Limb (tissue), 2 donors: ENCODE results near the gene GNG3.
A peak's percentile ranks its signal among the peaks of the same experiment; 100 is the strongest.
"Not testable (repeated sequence)": the region's sequence is repeated elsewhere in the genome, so short reads cannot be mapped to it uniquely, and the experiment has no call there.

ENCODE experiments used
- DNase-seq, 2 donors: peaks; one replicate each; pipeline ENCODE4 v3.0.0-alpha.2; 2016; ENCODE audit errors: extremely low spot score in 2 of 2

GNG3 gene

DNA sequence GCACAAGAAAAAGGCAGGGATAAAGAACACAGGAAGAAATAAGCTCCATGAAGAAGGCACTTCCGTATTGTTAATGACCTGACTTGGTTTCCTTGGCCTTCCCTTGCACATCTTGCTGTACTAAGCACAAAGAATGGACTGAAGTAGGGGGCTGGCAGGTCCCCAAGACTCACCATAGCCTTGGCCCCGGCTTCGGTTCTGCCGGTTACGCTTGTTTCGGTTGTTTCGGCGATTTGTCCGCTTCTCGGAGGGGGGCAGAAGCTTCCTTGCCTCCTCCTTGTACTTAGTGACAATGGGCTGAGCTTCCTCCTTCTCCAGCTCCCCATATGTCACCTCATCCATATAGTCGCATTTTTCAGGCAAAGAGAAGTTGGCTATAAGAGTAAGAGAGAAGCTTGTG lies 9.3 kb downstream of the GNG3 start:
- no peak for DNase-seq

DNA sequence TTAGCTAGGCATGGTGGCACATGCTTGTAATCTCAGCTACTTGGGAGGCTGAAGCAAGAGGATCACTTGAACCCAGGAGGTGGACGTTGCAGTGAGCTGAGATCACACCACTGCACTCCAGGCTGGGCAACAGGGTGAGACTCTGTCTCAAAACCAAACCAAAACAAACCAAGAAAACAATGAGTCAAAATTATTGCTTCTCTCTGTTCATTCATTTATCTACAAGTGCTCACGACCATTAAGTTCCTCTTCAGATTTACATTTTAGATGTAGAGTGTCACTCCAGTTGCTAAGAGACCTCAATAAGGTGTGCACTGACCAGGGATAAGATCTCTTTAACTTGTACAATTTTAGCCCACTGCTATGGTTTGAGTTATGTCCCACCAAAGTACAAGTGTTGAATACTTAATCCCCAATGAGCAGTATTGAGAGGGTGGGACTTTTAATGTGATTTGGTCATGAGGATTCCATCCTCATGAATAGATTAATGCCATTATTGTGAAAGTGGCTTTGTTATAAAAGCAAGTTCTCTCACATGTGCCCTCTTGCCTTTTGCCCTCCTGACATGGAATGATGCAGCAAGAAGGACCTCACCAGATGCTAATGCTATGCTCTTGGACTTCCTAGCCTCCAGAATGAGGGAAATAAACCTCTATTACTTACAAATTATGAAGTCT lies 12.0 kb downstream of the GNG3 start:
- no peak for DNase-seq

DNA sequence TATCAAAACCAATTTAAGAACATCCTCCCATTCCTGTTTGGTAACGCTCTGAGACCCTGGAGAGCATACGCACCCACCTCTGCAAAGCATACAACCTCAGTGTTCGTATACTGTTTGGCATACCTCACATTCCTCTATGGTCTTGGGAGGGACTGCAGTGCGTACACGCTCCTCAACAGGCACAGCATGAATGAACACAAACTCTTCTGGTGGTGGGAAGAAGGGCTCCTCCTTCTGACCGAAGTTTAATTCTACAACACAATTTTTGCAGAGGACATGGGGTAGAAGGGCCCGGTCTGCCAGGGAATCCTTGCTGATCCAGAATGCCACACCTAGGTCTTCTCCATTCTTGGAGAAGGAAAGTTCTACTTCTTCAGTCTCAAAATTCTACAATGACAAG lies 14.5 kb downstream of the GNG3 start:
- DNase-seq = no peak

DNA sequence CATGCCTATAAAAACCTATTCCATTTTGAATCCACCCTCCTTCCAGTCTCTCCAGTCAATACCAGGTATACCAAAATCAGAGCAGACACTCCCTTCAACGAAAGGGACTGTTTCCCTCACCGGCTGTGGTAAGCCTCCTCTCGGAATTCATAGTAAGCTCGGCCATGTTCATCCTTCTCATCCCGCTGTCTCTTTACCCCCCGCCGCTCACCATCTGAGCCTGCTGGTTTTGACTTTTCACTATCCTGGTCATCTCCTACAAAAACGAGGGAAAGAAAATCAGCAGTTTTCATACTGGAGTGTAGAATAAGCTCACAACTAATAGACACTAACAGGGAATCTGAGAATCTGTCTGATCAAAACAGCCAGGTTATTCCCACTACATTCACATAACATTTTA lies 16.7 kb downstream of the GNG3 start:
- DNase-seq = no peak

DNA sequence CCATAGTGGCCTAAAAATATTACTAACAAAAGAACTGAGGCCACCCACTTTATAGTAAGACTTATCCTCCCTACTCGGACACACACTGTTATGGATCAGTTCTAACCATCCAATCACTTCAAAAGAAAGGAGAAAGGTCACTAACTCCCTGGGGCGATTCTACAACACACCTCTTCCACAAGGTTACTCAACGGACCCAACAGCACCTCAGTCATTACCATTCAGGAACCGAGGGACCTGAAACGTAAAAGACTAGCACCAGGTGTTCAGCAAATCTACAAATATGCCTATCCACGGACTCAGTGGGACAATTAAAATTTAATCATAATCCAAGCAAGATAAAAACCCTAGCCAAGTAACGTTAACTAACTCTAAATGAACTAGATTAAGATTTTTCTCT lies 18.2 kb downstream of the GNG3 start:
- DNase-seq = no peak

DNA sequence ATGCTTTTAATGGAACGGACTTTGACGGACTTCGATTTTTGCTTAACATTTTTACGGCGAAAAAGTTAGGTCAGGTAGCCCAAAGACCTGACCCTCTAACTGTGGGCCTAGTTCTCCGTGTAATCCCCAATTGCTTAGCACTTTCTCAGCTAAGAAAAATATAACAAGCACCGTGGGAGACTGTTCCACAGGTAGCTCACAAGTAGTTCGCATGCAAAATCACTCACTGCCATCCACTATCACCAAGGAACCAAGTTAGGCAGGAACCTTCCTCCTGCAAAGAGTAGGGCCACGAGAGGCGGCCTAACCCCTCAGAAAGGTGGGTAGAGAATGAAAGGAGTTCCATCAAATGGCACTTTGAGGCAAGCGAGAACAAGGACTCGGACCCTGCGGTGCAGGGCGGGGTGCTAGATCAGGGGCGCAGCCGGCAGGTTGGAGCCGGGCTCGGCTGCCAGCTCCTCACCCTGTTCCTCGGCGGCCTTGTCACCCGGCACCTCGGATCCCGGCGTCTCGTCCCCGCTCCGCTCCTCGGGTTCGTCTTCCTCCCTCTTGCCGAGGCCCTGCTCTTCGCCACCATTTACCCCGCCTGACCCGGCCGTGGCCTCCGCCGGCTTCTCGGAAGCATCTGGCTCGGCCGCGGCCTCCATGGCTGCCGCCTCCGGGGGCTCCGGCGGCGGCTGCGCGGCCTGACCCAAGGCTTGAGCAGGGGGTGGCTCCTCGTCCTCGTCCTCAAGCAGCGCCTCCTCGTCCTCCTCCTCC lies 18.9 kb downstream of the GNG3 start:
- DNase-seq = no peak

- DNase-seq = no peak
Measured at GRCh38 chr11:62726915-62727164, 19.4 kb downstream of the GNG3 start.

DNA sequence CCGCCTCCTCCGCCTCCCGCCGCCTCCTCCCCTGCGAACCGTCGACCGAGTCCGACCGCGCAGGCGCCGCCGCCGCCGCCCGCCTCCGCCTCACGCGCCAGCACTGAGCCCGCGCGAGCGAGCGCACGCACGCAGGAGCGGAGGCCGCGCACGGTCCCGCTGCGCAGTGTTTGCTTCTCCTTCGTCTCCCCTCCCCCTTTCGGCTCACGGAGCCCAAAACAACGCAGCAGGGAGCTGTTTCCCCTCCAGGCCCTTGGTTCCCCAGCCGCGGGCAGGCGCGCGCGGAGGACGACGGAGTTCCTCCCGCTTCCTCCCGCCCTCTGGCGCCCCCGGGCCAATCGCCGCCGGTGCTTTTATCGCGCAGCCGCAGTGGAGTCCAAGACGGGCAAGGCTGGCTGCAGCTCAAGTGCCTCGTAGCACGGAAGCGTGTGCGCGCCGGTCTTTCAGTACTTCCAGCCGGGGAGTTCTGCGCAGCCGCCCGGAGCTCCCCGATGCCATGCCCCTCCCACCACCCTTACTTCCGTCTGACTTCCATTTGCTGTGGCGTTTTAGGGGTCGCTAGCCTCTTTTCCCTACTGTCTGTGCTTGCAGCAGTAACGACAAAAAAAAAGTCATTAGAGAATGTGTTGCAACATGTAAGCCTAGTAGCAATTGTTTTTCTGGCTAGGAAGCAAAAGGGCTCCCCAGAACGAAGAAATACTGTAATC lies 19.8 kb downstream of the GNG3 start, which contains the start of gene HNRNPUL2:
TSS of gene HNRNPUL2 (minus strand) at position 293 of the 707 bp plus-strand sequence. CDS start 301 bp downstream, outside the sequence.
- peak; percentile 99 for DNase-seq

- DNase-seq = peak; percentile 90 to 98
Measured at GRCh38 chr11:62727872-62728170, 20.3 kb downstream of the GNG3 start.

- DNase-seq = peak; percentile 87 to 90
Measured at GRCh38 chr11:62728171-62728988, 20.9 kb downstream of the GNG3 start, which contains the start of gene TTC9C. Gene TTC9C, plus strand, starts transcription at chr11:62728486. Its CDS starts 363 bp downstream, at chr11:62728849.

DNA sequence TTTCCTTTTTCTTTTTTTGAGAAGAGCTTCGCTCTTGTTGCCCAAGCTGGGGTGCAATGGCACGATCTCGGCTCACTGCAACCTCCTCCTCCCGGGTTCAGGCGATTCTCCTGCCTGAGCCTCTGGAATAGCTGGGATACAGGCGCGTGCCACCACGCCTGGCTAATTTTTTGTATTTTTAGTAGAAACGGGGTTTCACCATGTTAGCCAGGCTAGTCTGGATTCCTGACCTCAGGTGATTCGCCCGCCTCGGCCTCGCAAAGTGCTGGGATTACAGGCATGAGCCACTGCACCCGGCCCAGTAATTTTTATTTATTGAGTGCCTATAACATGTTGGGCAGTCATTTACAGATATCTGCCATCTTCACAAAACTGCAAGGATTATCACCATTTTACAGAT lies 22.6 kb downstream of the GNG3 start:
- not testable (repeated sequence) for DNase-seq

- DNase-seq = no peak
Measured at GRCh38 chr11:62732830-62733229, 25.4 kb downstream of the GNG3 start.

- no peak for DNase-seq
Measured at GRCh38 chr11:62737196-62737595, 29.7 kb downstream of the GNG3 start.

DNA sequence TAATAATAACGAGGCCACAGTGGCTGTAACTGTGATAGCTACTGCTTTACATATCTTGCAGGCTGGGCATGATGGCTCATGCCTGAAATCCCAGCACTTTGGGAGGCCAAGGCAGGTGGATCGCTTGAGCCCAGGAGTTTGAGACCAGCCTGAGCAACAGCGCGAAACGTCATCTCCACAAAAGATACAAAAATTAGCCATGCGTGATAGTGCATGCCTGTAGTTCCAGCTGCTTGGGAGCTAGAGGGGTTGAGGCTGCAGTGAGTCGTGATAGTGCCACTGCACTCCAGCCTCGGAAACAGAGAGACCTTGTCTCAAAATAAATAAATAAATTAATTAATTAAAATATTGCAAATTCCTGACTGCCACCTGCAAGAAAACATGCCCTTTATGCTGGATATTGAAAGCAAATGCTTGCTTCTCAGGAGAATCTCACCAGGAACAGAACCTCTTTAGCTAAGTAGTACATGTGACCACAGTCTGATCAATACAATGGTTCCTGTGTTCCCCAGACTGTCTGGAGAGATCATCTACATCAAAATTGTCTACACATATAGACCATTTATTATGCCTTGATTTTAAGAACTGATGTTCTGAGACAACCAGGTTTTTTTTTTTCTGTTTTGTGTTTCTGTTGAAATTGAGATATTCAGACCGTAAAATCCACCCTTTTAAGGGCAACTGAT lies 40.1 kb downstream of the GNG3 start:
- no peak for DNase-seq

DNA sequence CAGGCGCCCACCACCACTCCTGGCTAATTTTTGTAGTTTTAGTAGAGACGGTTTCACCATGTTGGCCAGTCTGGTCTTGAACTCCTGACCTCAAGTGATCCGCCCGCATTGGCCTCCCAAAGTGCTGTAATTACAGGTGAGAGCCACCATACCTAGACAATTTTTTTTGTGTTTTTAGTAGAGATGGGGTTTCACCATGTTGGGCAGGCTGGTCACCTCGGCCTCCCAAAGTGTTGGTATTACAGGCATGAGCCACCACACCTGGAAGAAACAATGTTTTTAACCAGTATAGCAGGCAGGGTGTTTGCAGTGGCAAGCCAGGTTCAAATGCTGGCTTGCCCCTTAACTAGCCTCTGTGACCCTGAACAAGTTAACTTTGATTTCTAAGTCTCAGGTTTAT lies 42.5 kb downstream of the GNG3 start:
- DNase-seq = not testable (repeated sequence)

- DNase-seq = no peak
Measured at GRCh38 chr11:62752177-62752785, 44.8 kb downstream of the GNG3 start.

DNA sequence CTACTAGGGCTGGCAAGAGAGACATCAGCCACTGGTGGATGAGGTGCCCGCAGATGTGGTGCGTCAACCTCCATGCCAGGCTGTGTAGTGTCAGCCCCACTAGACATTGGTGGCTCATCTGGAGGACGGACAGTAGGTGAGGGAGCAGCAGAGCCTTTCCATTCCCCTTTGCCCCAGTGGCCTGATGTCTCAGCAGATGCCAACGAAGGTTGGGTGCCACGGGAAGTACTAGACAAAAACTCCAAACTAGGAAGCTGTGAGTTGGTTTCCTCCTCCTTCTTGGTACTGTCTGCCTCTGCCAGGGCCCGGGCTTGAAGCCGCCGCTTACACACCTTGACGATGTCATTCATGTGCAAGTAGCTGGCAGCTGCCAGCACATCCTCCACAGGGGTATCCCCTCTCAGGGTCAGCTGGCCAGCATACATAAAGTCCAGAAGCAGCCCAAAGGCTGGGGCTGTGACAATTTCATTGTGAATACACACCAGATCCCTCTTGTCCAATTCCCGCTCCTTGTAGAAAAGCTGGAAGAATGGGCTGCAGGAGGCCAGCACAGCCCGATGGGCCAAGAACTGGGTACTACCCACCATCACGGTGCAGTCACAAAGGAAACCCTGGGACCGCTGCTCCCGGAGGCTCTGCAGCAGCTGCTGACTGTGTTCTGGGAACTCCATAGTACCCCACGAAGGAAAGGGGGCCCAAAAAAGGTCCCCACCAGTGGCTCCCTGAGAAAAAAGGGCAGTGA lies 45.7 kb downstream of the GNG3 start:
- no peak for DNase-seq

GRCh38 chr11:62753736-62754603 lies 46.5 kb downstream of the GNG3 start, which contains the start of gene ZBTB3:
Gene ZBTB3, minus strand, starts transcription at chr11:62754160. Its CDS starts 496 bp downstream, at chr11:62753664.
- DNase-seq = peak; percentile 96 to 100

- DNase-seq = no peak
Measured at GRCh38 chr11:62755086-62755615, 47.7 kb downstream of the GNG3 start.
